ENCODE measurements around the gene LAMC3. TPM values are rescaled to one million over a fixed set of nuclear protein-coding genes. Genes with fewer than 3 reads are reported as not detected.

LAMC3 gene
- total RNA-seq, 2 donors from 2014 or later: 0.29 TPM; not detected in 1

GRCh38 chr9:131078427-131079366 is 69.7 kb downstream of the LAMC3 start:
- intact Hi-C loops (cut with DNase I): no loop called here
- DNase-seq (ENCODE audit: low spot score): no peak

- intact Hi-C loops (cut with DNase I): no loop called here
Observed at GRCh38 chr9:131080589-131080988, 71.6 kb downstream of the LAMC3 start.

GRCh38 chr9:131081868-131082267 is 72.9 kb downstream of the LAMC3 start:
- intact Hi-C loops (cut with DNase I): no loop called here
- DNase-seq (ENCODE audit: low spot score): no peak

More at GRCh38 chr9:131080589-131080988, 71.6 kb downstream of the LAMC3 start:
- no peak for DNase-seq (ENCODE audit: low spot score)

- intact Hi-C loops (cut with DNase I): no loop called here
- no peak for DNase-seq (ENCODE audit: low spot score)
Observed at GRCh38 chr9:131082774-131083512, 74.0 kb downstream of the LAMC3 start.

- DNase-seq (ENCODE audit: low spot score): no peak
- intact Hi-C loops (cut with DNase I): no loop called here
Observed at GRCh38 chr9:131084661-131085369, 75.8 kb downstream of the LAMC3 start.

- intact Hi-C loops (cut with DNase I): no loop called here
- no peak for DNase-seq (ENCODE audit: low spot score)
Observed at GRCh38 chr9:131085370-131086122, 76.6 kb downstream of the LAMC3 start.

GRCh38 chr9:131087354-131087893 is 78.5 kb downstream of the LAMC3 start:
- DNase-seq (ENCODE audit: low spot score): no peak
- intact Hi-C loops (cut with DNase I): no loop called here

- intact Hi-C loops (cut with DNase I): no loop called here
- no peak for DNase-seq (ENCODE audit: low spot score)
Observed at GRCh38 chr9:131090025-131090787, 81.2 kb downstream of the LAMC3 start.

GRCh38 chr9:131091352-131091992 is 82.5 kb downstream of the LAMC3 start:
- no peak for DNase-seq (ENCODE audit: low spot score)
- intact Hi-C loops (cut with DNase I): no loop called here

- DNase-seq (ENCODE audit: low spot score): no peak
- intact Hi-C loops (cut with DNase I): no loop called here
Observed at GRCh38 chr9:131092030-131092429, 83.1 kb downstream of the LAMC3 start.

GRCh38 chr9:131092548-131093440 is 83.8 kb downstream of the LAMC3 start:
- no peak for DNase-seq (ENCODE audit: low spot score)
- intact Hi-C loops (cut with DNase I): no loop called here

GRCh38 chr9:131094015-131094414 is 85.0 kb downstream of the LAMC3 start:
- DNase-seq (ENCODE audit: low spot score): no peak
- intact Hi-C loops (cut with DNase I): no loop called here

GRCh38 chr9:131094622-131095021 is 85.6 kb downstream of the LAMC3 start:
- intact Hi-C loops (cut with DNase I): no loop called here
- no peak for DNase-seq (ENCODE audit: low spot score)

GRCh38 chr9:131095666-131096268 is 86.8 kb downstream of the LAMC3 start:
- intact Hi-C loops (cut with DNase I): no loop called here
- no peak for DNase-seq (ENCODE audit: low spot score)

- DNase-seq (ENCODE audit: low spot score): no peak
- intact Hi-C loops (cut with DNase I): no loop called here
Observed at GRCh38 chr9:131096269-131097125, 87.5 kb downstream of the LAMC3 start, which contains the start of gene AIF1L. AIF1L (plus strand) TSS chr9:131096531; CDS start chr9:131096630, 99 bp downstream.
